Lower leg skin (tissue), 4 donors: ENCODE data around the gene SESN2. TPM values are rescaled to one million over a fixed set of nuclear protein-coding genes. Genes with fewer than 3 reads are reported as not detected.

Experiments
- DNase-seq, 2 donors: peaks; one replicate each; pipeline ENCODE4 v3.0.0-alpha.2; 2019; ENCODE audit warnings: low spot score in 2 of 2
- H3K4me3 ChIP-seq: fragments of 200-600 bp; sonication (generic); 2 replicates; pipeline ENCODE4 v1.5.1; 2017; ENCODE audit warnings: mild to moderate bottlenecking, low read depth; ENCODE audit not compliant: poor library complexity, severe bottlenecking
- POLR2A ChIP-seq, 2 donors: fragments of 450-650 bp; IDR thresholded peaks; one replicate each; pipeline ENCODE4 v1.6.1; 2016 to 2017; ENCODE audit warnings: antibody characterized with exemption in 2 of 2, mild to moderate bottlenecking in 1 of 2, moderate library complexity in 1 of 2
- WGBS, 2 donors: methylation state at CpG; one replicate each; pipeline ENCODE4 v1.1.5; 2018; 5-methylcytosine and 5-hydroxymethylcytosine counted together
- intact Hi-C: fragments of 100-400 bp; cut with DNase I; formaldehyde crosslinking; loops from one replicate; pipeline ENCODE4 v1.15.0; 2023; ENCODE audit warnings: low total_unique reads
- total RNA-seq, 4 donors: library from RNA; depleted of rRNA; stranded (reverse); fragments of >200 nt; gene quantifications; one replicate each; pipeline ENCODE4 v1.1.0, GENCODE V29; 2016
- TF ChIP-seq, protein P1 (sequence below), 3 donors: fragments of 450-650 bp; IDR thresholded peaks; one replicate each; pipeline ENCODE4 v1.5.1; 2016; ENCODE audit warnings: antibody characterized with exemption in 3 of 3, mild to moderate bottlenecking in 3 of 3, moderate library complexity in 2 of 3

The SESN2 gene
- total RNA-seq, 4 donors from 2014 or later = 8.2 to 13.6 (median 11.1) TPM

DNA sequence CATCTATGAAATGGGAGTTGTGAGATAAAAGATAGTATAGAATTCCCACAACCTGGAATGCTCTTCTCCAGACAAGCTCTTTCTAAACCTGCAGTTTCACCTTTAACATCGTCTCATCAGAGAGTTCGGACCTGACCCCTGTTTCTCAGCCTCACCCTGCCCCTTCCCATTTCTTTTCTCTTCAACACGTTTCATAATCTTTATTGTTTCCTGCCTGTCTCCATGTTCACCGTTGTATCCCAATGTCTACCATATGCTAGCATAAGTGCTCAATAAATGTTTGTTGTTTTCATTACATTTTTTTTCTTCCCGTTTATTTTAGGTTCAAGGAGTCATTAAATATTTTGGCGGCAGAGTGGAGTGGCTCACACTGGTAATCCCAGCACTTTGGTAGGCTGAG is 32.4 kb downstream of the SESN2 start:
- TF ChIP-seq, protein P1, sequence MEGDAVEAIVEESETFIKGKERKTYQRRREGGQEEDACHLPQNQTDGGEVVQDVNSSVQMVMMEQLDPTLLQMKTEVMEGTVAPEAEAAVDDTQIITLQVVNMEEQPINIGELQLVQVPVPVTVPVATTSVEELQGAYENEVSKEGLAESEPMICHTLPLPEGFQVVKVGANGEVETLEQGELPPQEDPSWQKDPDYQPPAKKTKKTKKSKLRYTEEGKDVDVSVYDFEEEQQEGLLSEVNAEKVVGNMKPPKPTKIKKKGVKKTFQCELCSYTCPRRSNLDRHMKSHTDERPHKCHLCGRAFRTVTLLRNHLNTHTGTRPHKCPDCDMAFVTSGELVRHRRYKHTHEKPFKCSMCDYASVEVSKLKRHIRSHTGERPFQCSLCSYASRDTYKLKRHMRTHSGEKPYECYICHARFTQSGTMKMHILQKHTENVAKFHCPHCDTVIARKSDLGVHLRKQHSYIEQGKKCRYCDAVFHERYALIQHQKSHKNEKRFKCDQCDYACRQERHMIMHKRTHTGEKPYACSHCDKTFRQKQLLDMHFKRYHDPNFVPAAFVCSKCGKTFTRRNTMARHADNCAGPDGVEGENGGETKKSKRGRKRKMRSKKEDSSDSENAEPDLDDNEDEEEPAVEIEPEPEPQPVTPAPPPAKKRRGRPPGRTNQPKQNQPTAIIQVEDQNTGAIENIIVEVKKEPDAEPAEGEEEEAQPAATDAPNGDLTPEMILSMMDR (IDR thresholded peaks at IDR 0.05) = no peak
- TF ChIP-seq POLR2A (IDR thresholded peaks at IDR 0.05) = no peak
- H3K4me3 ChIP-seq = no peak overlapping the region
- intact Hi-C loops = no loop called here
- DNase-seq = no peak
- 54 to 59% methylated on average over 6 of the region's 6 CpGs for WGBS, 2 donors

DNA sequence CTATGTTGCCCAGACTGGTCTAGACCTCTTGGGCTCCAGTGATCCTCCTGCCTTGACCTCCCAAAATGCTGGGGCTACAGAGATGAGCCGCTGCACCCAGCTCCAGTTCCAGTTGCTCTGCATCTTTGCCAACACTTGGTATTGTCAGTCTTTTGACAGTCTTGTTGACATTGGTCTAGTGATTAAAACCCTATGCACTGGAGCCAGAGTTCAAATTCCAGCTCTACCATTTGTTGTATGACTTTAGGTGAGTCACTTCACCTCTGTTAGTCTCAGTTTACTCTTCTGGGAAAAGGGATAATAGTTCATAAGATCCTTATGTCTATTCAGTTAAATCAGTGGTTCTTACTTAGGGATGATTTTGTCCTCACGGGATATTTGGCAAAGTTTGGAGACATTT is 36.6 kb downstream of the SESN2 start:
- intact Hi-C loops = no loop called here
- no peak for TF ChIP-seq POLR2A (IDR thresholded peaks at IDR 0.05)
- TF ChIP-seq, protein P1 (IDR thresholded peaks at IDR 0.05) = no peak
- H3K4me3 ChIP-seq = no peak overlapping the region
- no peak for DNase-seq
- 85 to 91% methylated on average over 2 of the region's 2 CpGs for WGBS, 2 donors

DNA sequence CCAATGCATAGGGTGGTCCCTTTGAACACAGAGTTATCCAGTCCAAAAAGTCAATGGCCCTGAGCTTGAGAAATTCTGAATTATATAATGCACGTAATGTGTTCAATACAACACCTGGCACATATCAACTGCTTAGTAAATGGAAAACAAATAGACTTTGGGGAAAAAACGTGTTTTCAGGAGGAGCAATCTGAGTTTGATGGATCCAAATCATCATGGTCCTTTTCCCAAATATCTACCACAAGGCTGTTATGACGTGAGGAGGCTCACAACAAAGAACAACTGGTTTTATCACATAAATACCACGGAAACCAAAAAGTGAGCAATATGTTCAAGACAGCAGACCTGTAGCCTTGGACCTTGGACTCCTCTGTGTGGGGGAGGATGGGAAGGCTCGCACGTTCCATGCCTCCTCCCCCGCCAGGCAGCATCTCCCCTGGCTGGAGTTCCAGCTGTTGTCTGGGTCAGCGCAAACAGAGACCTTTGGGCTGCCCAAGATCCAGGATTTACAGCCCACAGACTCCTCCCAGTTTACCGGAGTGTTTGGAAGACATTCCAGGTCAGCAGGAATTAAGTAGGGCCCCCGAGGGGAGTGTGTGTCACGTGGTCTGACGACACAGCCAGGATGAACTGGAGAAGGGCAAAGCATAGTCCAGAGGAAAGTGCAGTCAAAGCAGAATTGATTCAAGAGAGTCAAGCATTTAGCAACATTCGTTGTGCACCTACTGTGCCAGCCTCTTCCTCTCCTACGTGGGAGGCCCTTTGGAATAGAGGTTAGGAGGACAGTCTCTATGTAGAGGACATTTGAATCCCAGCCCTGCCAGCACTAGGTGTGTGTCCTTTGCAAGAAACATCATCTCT is 37.3 kb downstream of the SESN2 start:
- no peak for TF ChIP-seq POLR2A (IDR thresholded peaks at IDR 0.05)
- TF ChIP-seq, protein P1 (IDR thresholded peaks at IDR 0.05) = no peak
- WGBS, 2 donors = 26 to 28% methylated on average over 14 of the region's 14 CpGs
- intact Hi-C loops = no loop called here
- H3K4me3 ChIP-seq = no peak overlapping the region
- DNase-seq = no peak

DNA sequence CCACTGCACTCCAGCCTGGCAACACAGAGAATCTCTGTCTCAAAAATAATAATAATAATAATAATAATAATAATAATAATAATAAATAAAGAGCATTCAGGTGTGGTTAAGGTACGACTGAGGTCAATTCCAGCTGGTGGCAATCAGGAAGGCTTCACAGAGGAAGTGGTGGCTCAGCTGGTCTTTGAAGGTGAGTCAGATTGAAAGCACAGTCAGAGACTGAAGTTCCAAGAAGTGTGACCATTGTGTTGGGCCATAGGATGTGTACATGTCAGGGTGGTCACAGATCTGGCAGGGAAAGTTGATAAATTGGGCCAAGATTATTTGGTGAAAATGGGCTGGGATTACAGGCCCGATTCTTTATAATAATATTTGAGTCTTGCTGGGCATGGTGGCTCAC is 38.5 kb downstream of the SESN2 start:
- H3K4me3 ChIP-seq = no peak overlapping the region
- no peak for TF ChIP-seq POLR2A (IDR thresholded peaks at IDR 0.05)
- TF ChIP-seq, protein P1 (IDR thresholded peaks at IDR 0.05) = no peak
- 80 to 94% methylated on average over 2 of the region's 2 CpGs for WGBS, 2 donors
- no peak for DNase-seq
- intact Hi-C loops = no loop called here

DNA sequence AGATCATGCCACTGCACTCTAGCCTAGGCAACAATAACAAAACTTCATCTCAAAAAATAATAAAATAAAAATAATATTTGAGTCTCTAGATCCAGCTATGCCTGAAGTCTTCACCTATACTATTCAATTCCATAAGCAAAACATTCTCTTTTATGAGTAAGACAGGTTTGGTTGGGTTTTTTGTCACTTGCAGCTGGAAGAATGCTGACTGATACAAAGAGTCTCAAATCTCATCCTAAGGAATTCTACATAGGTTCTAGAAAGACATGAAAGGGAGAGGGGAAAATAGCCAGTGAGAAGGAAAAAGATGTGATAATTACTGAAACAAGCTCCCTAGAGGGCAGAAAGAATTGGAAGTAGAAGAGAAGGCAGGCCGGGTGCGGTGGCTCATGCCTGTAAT is 39.1 kb downstream of the SESN2 start:
- intact Hi-C loops = no loop called here
- DNase-seq = no peak
- TF ChIP-seq, protein P1 (IDR thresholded peaks at IDR 0.05) = no peak
- TF ChIP-seq POLR2A (IDR thresholded peaks at IDR 0.05) = no peak
- WGBS, 2 donors = 92 to 94% methylated on average over 2 of the region's 2 CpGs
- H3K4me3 ChIP-seq = no peak overlapping the region
